ENCODE measurements around the gene SCOC. TPM values are rescaled to one million over a fixed set of nuclear protein-coding genes. Genes with fewer than 3 reads are reported as not detected.
A peak's percentile ranks its signal among the peaks of the same experiment; 100 is the strongest.

SCOC gene
- 3.0 and 12.3 TPM in 2 replicates for total RNA-seq (2011; cell fraction: chromatin; rRNA removed; ENCODE audit: low replicate concordance)
- 2.5 and 3.6 TPM in 2 replicates for total RNA-seq (2011; cell fraction: nucleolus; rRNA removed)
- 12.0 and 21.7 TPM in 2 replicates for total RNA-seq (2011; cell fraction: nucleoplasm; rRNA removed)
- 16.7 and 16.8 TPM in 2 replicates for total RNA-seq (2014; rRNA removed)
- 53.7 and 59.5 TPM in 2 replicates for total RNA-seq (2014; rRNA removed; fragmentation: Illumina TruSeq; extraction: Trizol)
- total RNA-seq (2015; rRNA removed; fragmentation: Illumina TruSeq; extraction: Trizol), result 36.9 and 39.9 TPM in 2 replicates
- total RNA-seq (2021), result 32.3 and 38.0 TPM in 2 replicates
- polyA plus RNA-seq (2011; rRNA removed), result 10.9 and 51.1 TPM in 2 replicates
- polyA plus RNA-seq (2011; cell fraction: cytosol; rRNA removed), result 2.8 and 3.4 TPM in 2 replicates
- polyA plus RNA-seq (2011; cell fraction: nucleus; rRNA removed), result 2.8 and 7.1 TPM in 2 replicates
- polyA plus RNA-seq (2012), result 34.0 and 35.5 TPM in 2 replicates
- 35.1 and 46.7 TPM in 2 replicates for polyA plus RNA-seq (2014; fragmentation: Illumina TruSeq; extraction: Trizol)
- polyA plus RNA-seq (2014; fragmentation: Nextera tagmentation; extraction: Ambion mirVana), result 100 to 1,000 TPM in 1 of 2 experiments, 10 to 100 TPM in 1; 93.6 to 110 TPM
- 38.5 and 38.9 TPM in 2 replicates for polyA plus RNA-seq (2014; rRNA removed)
- 8.6 and 19.8 TPM in 2 replicates for polyA minus RNA-seq (2011; rRNA and poly(A)+ RNA removed)
- 3.2 and 12.4 TPM in 2 replicates for polyA minus RNA-seq (2011; cell fraction: cytosol; rRNA and poly(A)+ RNA removed)
- polyA minus RNA-seq (2011; cell fraction: nucleus; rRNA and poly(A)+ RNA removed), result 6.1 and 16.2 TPM in 2 replicates
- percentile 48 among the genes with signal in this experiment for Bru-seq, nascent RNA
- percentile 46 among the genes with signal in this experiment for BruChase-seq, experiment 1, labeled RNA remaining after a 2-hour chase
- BruChase-seq, experiment 2, labeled RNA remaining after a 6-hour chase, result percentile 47 among the genes with signal in this experiment
- long read RNA-seq, experiment 1, transcript SCOC-211 (4 exons, 1,959 nt), result major isoform, 140 of 173 reads
- long read RNA-seq, experiment 1, transcript SCOC-207 (3 exons, 1,838 nt), result minor isoform, 14 of 173 reads
- long read RNA-seq, experiment 1, partial matches to known transcripts, result 8 of 173 reads
- long read RNA-seq, experiment 1, other reads (novel, unspliced or antisense), result 11 of 173 reads
- long read RNA-seq, experiment 2, partial matches to known transcripts, result 26 of 29 reads
- long read RNA-seq, experiment 2, other reads (novel, unspliced or antisense), result 1 of 29 reads
- long read RNA-seq, experiment 3, transcript SCOC-211 (4 exons, 1,959 nt), result major isoform, 53 of 65 reads
- long read RNA-seq, experiment 3, transcript SCOC-207 (3 exons, 1,838 nt), result minor isoform, 7 of 65 reads
- long read RNA-seq, experiment 3, partial matches to known transcripts, result 1 of 65 reads
- long read RNA-seq, experiment 3, other reads (novel, unspliced or antisense), result 4 of 65 reads

- no peaks in the 10 kb centered on the region for H3K36me3 ChIP-seq (ENCODE audit: control insufficient read depth, insufficient read depth, low read length)
- peak within 1 kb of the TSS; percentile 89 for H3K4me2 ChIP-seq (ENCODE audit: insufficient read depth, low read length)
- under 1% methylated on average over 48 of the region's 63 CpGs for WGBS (ENCODE audit: insufficient coverage, low coverage, missing lambda C conversion rate)
- H3K4me1 ChIP-seq (replicated peaks in 1 of 2; ENCODE audit: control insufficient read depth in 2 of 2, insufficient read depth in 2 of 2, low read length in 2 of 2), result peaks cover 6 to 7% of the 10 kb centered on the region in 2 experiments; a peak in 3 of 5 replicates
- H3K9me3 ChIP-seq (replicated peaks; ENCODE audit: control insufficient read depth, insufficient read depth, low read depth, low read length), result no peaks in the 10 kb centered on the region
- intact Hi-C loops (cut with micrococcal nuclease), result loop anchor here (5.0 kb wide), 2 partner anchors 124 to 149 kb away; partner anchors contain the start of genes ELMOD2 and MGAT4D
- in situ Hi-C loops (cut with MboI), result loop anchor here (25.0 kb wide), 1 partner anchor 489 kb away; no protein-coding TSS in a partner anchor
- peaks cover 46% of the 10 kb centered on the region for H3K79me2 ChIP-seq (ENCODE audit: control insufficient read depth, insufficient read depth, low read length)
- peak within 1 kb of the TSS; percentile 81 to 97 for H3K9ac ChIP-seq (ENCODE audit: insufficient read depth in 1 of 2, low read depth in 2 of 2, low read length in 2 of 2)
- BruUV-seq (replicated peaks), result no TSS peak
- FAIRE-seq (peak; percentile 98), DNase-seq (ENCODE audit: extremely low read depth in 1 of 4, low spot score in 3 of 4) (peak; percentile 98 to 99 (median 99)), ATAC-seq (peak; percentile 97)
- H3K27ac ChIP-seq (ENCODE audit: extremely low read depth, low read depth, low read length), result peak within 1 kb of the TSS; percentile 67
- CTCF ChIA-PET (ENCODE audit: low intra/inter-chr PET ratio), result no interaction called here
- H3K4me3 ChIP-seq, result peak within 1 kb of the TSS; percentile 89
- POLR2A ChIA-PET, result interaction anchor here (0.6 to 2.0 kb wide), 4 partner anchors 10 to 54 kb away, joined by 3 to 6 read pairs (median 5); partner anchors contain the start of gene CLGN
- no peaks in the 10 kb centered on the region for H3K9me1 ChIP-seq (ENCODE audit: control insufficient read depth, insufficient read depth, low read length)
- H4K20me1 ChIP-seq (replicated peaks; ENCODE audit: control insufficient read depth, insufficient read depth, low read length), result no peaks in the 10 kb centered on the region
- H2AFZ ChIP-seq (ENCODE audit: low read depth, low read length), result peak within 1 kb of the TSS; percentile 95
- no peaks in the 10 kb centered on the region for H3K27me3 ChIP-seq (ENCODE audit: control insufficient read depth in 2 of 2, insufficient read depth in 2 of 2, low read length in 2 of 2)
- peak; percentile 93 for TF ChIP-seq BHLHE40 (IDR thresholded peaks at IDR 0.05; ENCODE audit: low read length)
- TF ChIP-seq HMG20A (CRISPR knock-in tag; conservative IDR thresholded peaks at IDR 0.05), result no peak
- peak in 1 of 2 experiments; percentile 49; a peak in 1 of 4 replicates for TF ChIP-seq RCOR1 (IDR thresholded peaks at IDR 0.05; ENCODE audit: borderline replicate concordance in 1 of 2, low read depth in 2 of 2, low read length in 2 of 2)
- no peak for TF ChIP-seq HMG20B (CRISPR knock-in tag; IDR thresholded peaks at IDR 0.05)
- TF ChIP-seq CCNT2 (IDR thresholded peaks at IDR 0.05; ENCODE audit: borderline replicate concordance, extremely low read depth, insufficient read length, low read depth, low read length), result peak; percentile 31
- TF ChIP-seq GABPB1 (CRISPR knock-in tag; IDR thresholded peaks at IDR 0.05), result peak; percentile 23; the same call in 1 of the 2 replicates
- TF ChIP-seq EP400 (IDR thresholded peaks at IDR 0.05), result 0 out of 2 replicates have a peak, but pooled peaks have one; percentile 12
- peak; percentile 93 for TF ChIP-seq PKNOX1 (IDR thresholded peaks at IDR 0.05)
- no peak for TF ChIP-seq ZFPM2 (CRISPR knock-in tag; IDR thresholded peaks at IDR 0.05)
- TF ChIP-seq ZNF224 (CRISPR knock-in tag; IDR thresholded peaks at IDR 0.05), result no peak
- peak; percentile 92 to 93 for TF ChIP-seq NRF1 (conservative IDR thresholded peaks at IDR 0.05 in 1 of 2, IDR thresholded peaks at IDR 0.05 in 1 of 2)
- TF ChIP-seq SP1 (CRISPR knock-in tag; IDR thresholded peaks at IDR 0.05), result 0 out of 2 replicates have a peak, but pooled peaks have one; percentile 49
Observed at GRCh38 chr4:140373328-140374129, at the start of gene SCOC. SCOC (plus strand) TSS chr4:140373646; CDS start chr4:140379171, 5,525 bp downstream.
